Right atrium auricular region (tissue), 2 donors: ENCODE measurements around the gene WDFY3. TPM values are rescaled to one million over a fixed set of nuclear protein-coding genes. Genes with fewer than 3 reads are reported as not detected.

Experiments
- DNase-seq: peaks from one replicate; pipeline ENCODE4 v3.0.0-alpha.2; 2019; ENCODE audit warnings: low spot score
- H3K27ac ChIP-seq, 2 donors: fragments of 200-600 bp; sonication (generic); 1 replicate in 1 of 2; 2 replicates in 1 of 2; pipeline ENCODE4 v1.5.1; 2016 to 2019
- H3K27me3 ChIP-seq, 2 donors: fragments of 200-600 bp; sonication (generic); one replicate each; pipeline versions ENCODE4 v1.5.1 to v1.6.0; 2017 to 2019
- H3K36me3 ChIP-seq: fragments of 200-600 bp; sonication (generic); one replicate; pipeline ENCODE4 v1.5.1; 2016
- H3K4me1 ChIP-seq, 2 donors: fragments of 200-600 bp; sonication (generic); one replicate each; pipeline versions ENCODE4 v1.5.1 to v1.6.0; 2017 to 2019
- H3K4me3 ChIP-seq, 2 donors: fragments of 200-600 bp; sonication (generic); 1 replicate in 1 of 2; 2 replicates in 1 of 2; pipeline ENCODE4 v1.5.1; 2017 to 2019; ENCODE audit warnings: mild to moderate bottlenecking in 1 of 2, moderate library complexity in 1 of 2
- H3K9me3 ChIP-seq, 2 donors: fragments of 200-600 bp; sonication (generic); one replicate each; pipeline ENCODE4 v1.5.1; 2019
- CTCF ChIP-seq, 2 donors: fragments of 200-600 bp; sonication (generic); IDR thresholded peaks; one replicate each; pipeline ENCODE4 v1.5.1; 2019; ENCODE audit warnings: antibody characterized with exemption in 2 of 2
- total RNA-seq, 2 donors: library from RNA; depleted of rRNA; stranded (reverse); fragments of >200 nt; gene quantifications; one replicate each; pipeline ENCODE4 v1.1.0, GENCODE V29; 2016

Gene WDFY3
- total RNA-seq, 2 donors from 2014 or later, result 27.6 to 40.0 TPM

GRCh38 chr4:84944947-84945346 is 21.5 kb downstream of the WDFY3 start:
- H3K27ac ChIP-seq, result no peak overlapping the region
- no peaks in the 10 kb centered on the region for H3K27me3 ChIP-seq
- H3K36me3 ChIP-seq, result no peaks in the 10 kb centered on the region
- peaks cover 0 to 26% of the 10 kb centered on the region in 2 donors for H3K9me3 ChIP-seq
- TF ChIP-seq CTCF (IDR thresholded peaks at IDR 0.05), result no peak
- H3K4me1 ChIP-seq, result peaks cover 0 to 17% of the 10 kb centered on the region in 2 donors
- H3K4me3 ChIP-seq, result no peak overlapping the region
- DNase-seq, result no peak

GRCh38 chr4:84940960-84941359 is 25.5 kb downstream of the WDFY3 start:
- H3K4me3 ChIP-seq, result no peak overlapping the region
- DNase-seq, result no peak
- peaks cover 0 to 31% of the 10 kb centered on the region in 2 donors for H3K4me1 ChIP-seq

GRCh38 chr4:84939113-84939512 is 27.4 kb downstream of the WDFY3 start:
- peaks cover 0 to 31% of the 10 kb centered on the region in 2 donors for H3K4me1 ChIP-seq
- H3K27ac ChIP-seq, result peak overlapping the region in 1 of 2 donors; percentile 62
- H3K4me3 ChIP-seq, result no peak overlapping the region

More at GRCh38 chr4:84940960-84941359, 25.5 kb downstream of the WDFY3 start:
- H3K9me3 ChIP-seq, result peaks cover 0 to 26% of the 10 kb centered on the region in 2 donors
- no peak for TF ChIP-seq CTCF (IDR thresholded peaks at IDR 0.05)
- no peaks in the 10 kb centered on the region for H3K36me3 ChIP-seq
- H3K27me3 ChIP-seq, result no peaks in the 10 kb centered on the region
- no peak overlapping the region for H3K27ac ChIP-seq

GRCh38 chr4:84938316-84938715 is 28.2 kb downstream of the WDFY3 start:
- H3K4me1 ChIP-seq, result peaks cover 0 to 31% of the 10 kb centered on the region in 2 donors
- TF ChIP-seq CTCF (IDR thresholded peaks at IDR 0.05), result no peak
- peak overlapping the region; percentile 23 to 62 for H3K27ac ChIP-seq
- no peaks in the 10 kb centered on the region for H3K27me3 ChIP-seq
- H3K4me3 ChIP-seq, result no peak overlapping the region
- H3K9me3 ChIP-seq, result peaks cover 0 to 26% of the 10 kb centered on the region in 2 donors
- H3K36me3 ChIP-seq, result no peaks in the 10 kb centered on the region
- no peak for DNase-seq

More at GRCh38 chr4:84939113-84939512, 27.4 kb downstream of the WDFY3 start:
- Histone ChIP-seq H3K27me3 (no peaks in the 10 kb centered on the region), H3K9me3 (peaks cover 0 to 26% of the 10 kb centered on the region in 2 donors), H3K36me3 (no peaks in the 10 kb centered on the region)
- no peak for TF ChIP-seq CTCF (IDR thresholded peaks at IDR 0.05)
- no peak for DNase-seq

- Histone ChIP-seq H3K4me3 (no peak overlapping the region), H3K4me1 (peaks cover 0 to 33% of the 10 kb centered on the region in 2 donors), H3K9me3 (peaks cover 0 to 22% of the 10 kb centered on the region in 2 donors), H3K36me3 (no peaks in the 10 kb centered on the region), H3K27me3 (no peaks in the 10 kb centered on the region), H3K27ac (peak overlapping the region in 1 of 2 donors; percentile 62)
- DNase-seq, result no peak
- TF ChIP-seq CTCF (IDR thresholded peaks at IDR 0.05), result no peak
These were observed 29.0 kb downstream of the WDFY3 start for GRCh38 chr4:84937381-84937977.

- H3K27ac ChIP-seq, result no peak overlapping the region
- TF ChIP-seq CTCF (IDR thresholded peaks at IDR 0.05), result no peak
- peaks cover 3% of the 10 kb centered on the region for H3K36me3 ChIP-seq
- DNase-seq, result no peak
- H3K9me3 ChIP-seq, result peaks cover 0 to 9% of the 10 kb centered on the region in 2 donors
- H3K4me3 ChIP-seq, result no peak overlapping the region
- H3K27me3 ChIP-seq, result no peaks in the 10 kb centered on the region
- peaks cover 0 to 40% of the 10 kb centered on the region in 2 donors for H3K4me1 ChIP-seq
These were observed 30.4 kb downstream of the WDFY3 start for GRCh38 chr4:84936123-84936522.
